Subcutaneous adipose tissue (tissue), 4 donors: ENCODE results near the gene BOC. TPM values are rescaled to one million over a fixed set of nuclear protein-coding genes. Genes with fewer than 3 reads are reported as not detected.

Experiments used
- total RNA-seq, 4 donors: library from RNA; depleted of rRNA; stranded (reverse); fragments of >200 nt; gene quantifications; one replicate each; pipeline ENCODE4 v1.1.0, GENCODE V29; 2016
- TF ChIP-seq, protein P1 (sequence below): fragments of 450-650 bp; IDR thresholded peaks from one replicate; pipeline ENCODE4 v1.5.1; 2016; ENCODE audit warnings: low read depth, mild to moderate bottlenecking, control low read depth, antibody characterized with exemption, moderate library complexity

Gene BOC
- total RNA-seq, 4 donors from 2014 or later, result 15.1 to 46.5 (median 28.4) TPM

DNA sequence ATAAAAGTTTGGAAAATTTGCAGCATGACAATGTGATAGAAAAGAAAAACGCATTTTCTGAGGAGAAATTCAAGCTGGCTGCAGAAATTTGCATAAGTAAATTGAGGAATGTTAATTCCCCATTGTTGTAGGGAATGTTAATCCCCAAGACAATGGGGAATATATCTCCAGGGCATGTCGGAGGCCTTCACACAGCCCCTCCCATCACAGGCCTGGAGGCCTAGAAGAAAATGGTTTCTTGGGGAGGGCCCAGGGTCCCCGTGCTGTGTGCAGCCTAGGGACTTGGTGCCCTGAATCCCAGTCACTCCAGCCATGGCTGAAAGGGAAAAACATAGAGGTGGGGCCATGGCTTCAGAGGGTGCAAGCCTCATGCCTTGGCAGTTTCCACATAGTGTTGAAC lies 101.1 kb downstream of the BOC start:
- TF ChIP-seq, protein P1, sequence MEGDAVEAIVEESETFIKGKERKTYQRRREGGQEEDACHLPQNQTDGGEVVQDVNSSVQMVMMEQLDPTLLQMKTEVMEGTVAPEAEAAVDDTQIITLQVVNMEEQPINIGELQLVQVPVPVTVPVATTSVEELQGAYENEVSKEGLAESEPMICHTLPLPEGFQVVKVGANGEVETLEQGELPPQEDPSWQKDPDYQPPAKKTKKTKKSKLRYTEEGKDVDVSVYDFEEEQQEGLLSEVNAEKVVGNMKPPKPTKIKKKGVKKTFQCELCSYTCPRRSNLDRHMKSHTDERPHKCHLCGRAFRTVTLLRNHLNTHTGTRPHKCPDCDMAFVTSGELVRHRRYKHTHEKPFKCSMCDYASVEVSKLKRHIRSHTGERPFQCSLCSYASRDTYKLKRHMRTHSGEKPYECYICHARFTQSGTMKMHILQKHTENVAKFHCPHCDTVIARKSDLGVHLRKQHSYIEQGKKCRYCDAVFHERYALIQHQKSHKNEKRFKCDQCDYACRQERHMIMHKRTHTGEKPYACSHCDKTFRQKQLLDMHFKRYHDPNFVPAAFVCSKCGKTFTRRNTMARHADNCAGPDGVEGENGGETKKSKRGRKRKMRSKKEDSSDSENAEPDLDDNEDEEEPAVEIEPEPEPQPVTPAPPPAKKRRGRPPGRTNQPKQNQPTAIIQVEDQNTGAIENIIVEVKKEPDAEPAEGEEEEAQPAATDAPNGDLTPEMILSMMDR, result no peak

DNA sequence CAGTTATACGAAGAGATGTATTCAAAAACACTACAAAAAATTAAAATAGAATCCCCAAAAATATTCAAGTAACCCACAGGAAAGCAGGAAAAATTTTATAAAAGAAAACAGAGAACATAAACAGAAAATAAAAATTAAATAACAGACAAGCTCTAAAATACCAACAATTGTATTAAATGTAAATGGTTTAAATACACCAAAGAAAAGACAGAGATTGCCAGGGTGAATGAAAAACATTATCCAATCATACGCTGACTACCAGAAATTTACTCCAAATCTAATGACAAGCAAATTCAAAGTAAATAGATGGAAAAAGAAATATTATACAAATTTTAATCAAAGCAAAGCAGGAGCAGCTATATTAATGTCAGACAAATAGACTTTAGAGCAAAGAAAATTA lies 103.6 kb downstream of the BOC start:
- TF ChIP-seq, protein P1, result no peak

DNA sequence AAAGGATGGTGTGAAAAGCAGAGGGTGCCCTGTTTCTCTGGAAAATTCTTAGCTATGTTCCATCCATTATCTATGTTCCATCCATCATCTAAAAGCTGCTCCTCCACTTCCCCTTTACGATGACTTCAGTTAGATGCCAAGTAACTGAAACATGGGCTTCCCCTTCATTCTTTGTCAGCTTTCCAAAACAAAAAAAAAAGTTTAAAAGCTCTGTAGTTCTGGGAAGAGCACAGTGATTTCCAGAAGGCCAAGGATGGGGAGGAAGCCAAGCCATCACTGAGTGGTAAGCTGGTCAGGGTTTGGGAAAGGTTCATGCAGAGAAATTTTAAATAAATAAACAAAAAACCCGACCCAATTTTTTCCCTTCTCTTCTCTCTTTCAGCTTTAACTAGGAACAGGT lies 118.4 kb downstream of the BOC start:
- TF ChIP-seq, protein P1, result no peak

DNA sequence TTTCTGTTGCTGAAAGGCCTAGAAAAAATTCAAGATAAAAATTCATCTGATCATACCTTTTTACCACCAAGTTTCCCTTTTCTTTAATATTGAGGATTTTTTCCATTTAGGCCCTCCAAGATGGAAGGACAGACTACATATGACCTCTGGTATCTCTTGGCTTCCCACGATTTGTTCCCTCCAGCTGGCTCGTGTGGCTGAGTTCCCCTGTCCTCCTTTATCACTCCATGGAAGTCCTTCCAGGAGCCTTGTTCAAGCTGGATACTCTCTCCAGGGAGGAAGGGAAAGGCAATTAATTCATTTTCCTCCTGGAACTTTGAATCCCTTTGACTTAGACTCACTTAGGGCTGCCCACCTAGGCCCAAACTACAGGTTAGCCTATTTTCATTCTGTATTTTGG lies 119.4 kb downstream of the BOC start:
- TF ChIP-seq, protein P1, result no peak

DNA sequence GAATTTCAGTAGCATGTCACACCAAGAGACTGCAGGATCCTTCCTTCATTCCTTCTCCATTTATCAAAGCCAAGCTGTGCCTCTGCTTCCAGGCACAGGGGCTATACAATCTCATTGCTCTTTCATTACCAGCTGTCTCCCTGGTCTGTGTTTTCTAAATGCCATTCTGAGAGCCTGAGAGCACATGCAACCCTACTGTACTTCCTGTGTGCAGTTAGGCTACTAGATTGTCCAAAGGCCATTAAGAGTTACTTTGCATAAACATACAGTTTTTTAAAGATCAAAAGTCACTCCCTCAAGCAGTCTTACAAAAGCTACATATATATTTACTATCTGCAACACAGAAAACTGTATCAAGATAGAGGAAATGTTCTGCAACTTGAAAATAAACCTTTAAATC lies 119.8 kb downstream of the BOC start:
- TF ChIP-seq, protein P1, result no peak

Other genes with a start within 250 kb of the BOC start
- 1 to 10 TPM; 3.0 to 7.3 (median 6.2) TPM for gene CD200R1, start 236.5 kb upstream of the BOC start, total RNA-seq
- 10 to 100 TPM; 19.9 to 37.2 (median 22.8) TPM for gene GTPBP8, start 220.6 kb upstream of the BOC start, total RNA-seq
- 1 to 10 TPM; 4.4 to 7.7 (median 6.9) TPM for gene CFAP44, start 229.9 kb downstream of the BOC start, total RNA-seq